ENCODE results near the gene INAFM2. TPM values are rescaled to one million over a fixed set of nuclear protein-coding genes. Genes with fewer than 3 reads are reported as not detected.

The INAFM2 gene
- total and polyA plus RNA-seq, 9 of the 15 experiments (the other 6 are each of a cell fraction or from before 2014, with no cell fraction given), result 11.8 to 43.1 (median 27.2) TPM

- DNase-seq (ENCODE audit: extremely low read depth in 1 of 4, low spot score in 3 of 4) (no peak), FAIRE-seq (no peak), ATAC-seq (no peak)
- TF ChIP-seq TFE3 (CRISPR knock-in tag; IDR thresholded peaks at IDR 0.05), result no peak
- no peak for TF ChIP-seq RAD51 (IDR thresholded peaks at IDR 0.05; ENCODE audit: borderline replicate concordance, low read depth)
- no peak for TF ChIP-seq ZNF12 (CRISPR knock-in tag; IDR thresholded peaks at IDR 0.05)
- Histone ChIP-seq H2AFZ (ENCODE audit: low read depth, low read length) (no peak overlapping the region), H3K4me1 (replicated peaks in 1 of 2; ENCODE audit: control insufficient read depth in 2 of 2, insufficient read depth in 2 of 2, low read length in 2 of 2) (peaks cover 9 to 44% of the 10 kb centered on the region in 2 experiments), H3K27ac (ENCODE audit: extremely low read depth, low read depth, low read length) (no peak overlapping the region), H4K20me1 (replicated peaks; ENCODE audit: control insufficient read depth, insufficient read depth, low read length) (no peaks in the 10 kb centered on the region), H3K79me2 (ENCODE audit: control insufficient read depth, insufficient read depth, low read length) (no peaks in the 10 kb centered on the region), H3K9me3 (replicated peaks; ENCODE audit: control insufficient read depth, insufficient read depth, low read depth, low read length) (no peaks in the 10 kb centered on the region), H3K36me3 (ENCODE audit: control insufficient read depth, insufficient read depth, low read length) (no peaks in the 10 kb centered on the region), H3K4me2 (ENCODE audit: insufficient read depth, low read length) (no peak overlapping the region), H3K9me1 (ENCODE audit: control insufficient read depth, insufficient read depth, low read length) (no peaks in the 10 kb centered on the region), H3K4me3 (no peak overlapping the region), H3K9ac (ENCODE audit: insufficient read depth in 1 of 2, low read depth in 2 of 2, low read length in 2 of 2) (no peak overlapping the region), H3K27me3 (ENCODE audit: control insufficient read depth in 2 of 2, insufficient read depth in 2 of 2, low read length in 2 of 2) (peaks cover 0 to 14% of the 10 kb centered on the region in 2 experiments; a peak in 2 of 5 replicates)
- in situ Hi-C loops (cut with MboI) (no loop called here), intact Hi-C loops (cut with micrococcal nuclease) (no loop called here)
- no TSS peak for BruUV-seq (replicated peaks)
- ChIA-PET CTCF (ENCODE audit: low intra/inter-chr PET ratio) (no interaction called here), POLR2A (no interaction called here)
- 49% methylated on average over 5 of the region's 5 CpGs for WGBS (ENCODE audit: insufficient coverage, low coverage, missing lambda C conversion rate)
These were observed 41.5 kb downstream of the INAFM2 start for GRCh38 chr15:40365016-40365415.

Data from K562 (cell line).